Stimulated activated CD4-positive, alpha-beta T cell treated with anti-CD3 and anti-CD28 coated beads, TNF-alpha, amount 100 ng/mL, for 24 hours (primary cell): Measurements from ENCODE around the gene TAS2R13.

Experiments
- DNase-seq, 3 experiments: peaks; one replicate each; pipeline ENCODE4 v3.0.0-alpha.2; 2020; ENCODE audit warnings: low read depth in 3 of 3

Gene TAS2R13, protein sequence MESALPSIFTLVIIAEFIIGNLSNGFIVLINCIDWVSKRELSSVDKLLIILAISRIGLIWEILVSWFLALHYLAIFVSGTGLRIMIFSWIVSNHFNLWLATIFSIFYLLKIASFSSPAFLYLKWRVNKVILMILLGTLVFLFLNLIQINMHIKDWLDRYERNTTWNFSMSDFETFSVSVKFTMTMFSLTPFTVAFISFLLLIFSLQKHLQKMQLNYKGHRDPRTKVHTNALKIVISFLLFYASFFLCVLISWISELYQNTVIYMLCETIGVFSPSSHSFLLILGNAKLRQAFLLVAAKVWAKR

DNA sequence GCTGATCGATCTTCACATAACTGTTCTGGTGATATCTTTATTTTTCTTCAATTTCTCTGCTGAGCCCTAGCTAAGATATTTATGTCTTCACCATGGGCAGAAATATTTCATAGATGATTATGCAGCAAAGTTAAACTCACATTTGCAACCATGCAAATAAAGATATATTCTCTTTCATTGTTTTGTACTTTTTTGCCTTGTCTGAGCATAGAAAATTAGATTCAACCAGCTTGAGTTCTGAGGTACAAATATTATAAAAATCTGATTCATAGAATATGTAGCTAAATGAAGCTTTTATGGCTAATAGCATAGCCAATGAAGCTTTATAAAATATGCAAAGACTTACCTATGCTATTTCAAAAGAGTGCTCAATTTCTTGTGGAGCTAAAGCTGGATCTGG lies at the start of gene TAS2R13:
TAS2R13 (minus strand) TSS at position 101 of the 400 bp plus-strand sequence. CDS start 264 bp downstream, outside the sequence.
- DNase-seq, result no peak

DNA sequence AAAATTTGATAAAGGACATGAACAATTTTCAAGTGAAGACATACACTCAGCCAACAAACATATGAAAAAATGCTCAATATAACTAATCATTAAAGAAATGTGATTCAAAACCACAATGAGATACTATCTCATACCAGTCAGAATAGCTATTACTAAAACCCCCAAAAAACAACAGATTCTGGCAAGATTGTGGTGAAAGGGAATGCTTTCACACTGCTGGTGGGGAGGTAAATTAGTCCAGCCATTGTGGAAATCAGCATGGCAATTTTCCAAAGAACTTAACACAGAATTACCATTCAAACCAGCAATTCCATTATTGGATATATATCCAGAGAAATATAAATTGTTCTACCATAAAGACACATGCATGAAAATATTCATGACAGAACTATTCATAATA lies 48.4 kb upstream of the TAS2R13 start:
- DNase-seq, result no peak

DNA sequence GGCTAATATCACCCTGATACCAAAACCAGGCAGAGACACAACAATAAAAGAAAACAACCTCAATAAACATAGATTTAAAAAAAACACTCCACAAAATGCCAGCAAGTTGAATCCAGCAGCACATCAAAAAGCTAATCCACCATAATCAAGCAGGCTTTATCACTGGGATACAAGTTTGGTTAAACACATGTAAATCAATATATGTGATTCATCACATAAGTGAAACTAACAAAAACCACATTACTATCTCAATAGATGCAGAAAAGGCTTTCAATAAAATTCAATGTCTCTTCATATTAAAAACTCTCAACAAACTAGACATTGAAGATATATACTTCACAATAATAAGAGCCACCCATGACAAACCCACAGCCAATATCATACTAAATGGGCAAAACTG lies 46.7 kb upstream of the TAS2R13 start:
- no peak for DNase-seq

DNA sequence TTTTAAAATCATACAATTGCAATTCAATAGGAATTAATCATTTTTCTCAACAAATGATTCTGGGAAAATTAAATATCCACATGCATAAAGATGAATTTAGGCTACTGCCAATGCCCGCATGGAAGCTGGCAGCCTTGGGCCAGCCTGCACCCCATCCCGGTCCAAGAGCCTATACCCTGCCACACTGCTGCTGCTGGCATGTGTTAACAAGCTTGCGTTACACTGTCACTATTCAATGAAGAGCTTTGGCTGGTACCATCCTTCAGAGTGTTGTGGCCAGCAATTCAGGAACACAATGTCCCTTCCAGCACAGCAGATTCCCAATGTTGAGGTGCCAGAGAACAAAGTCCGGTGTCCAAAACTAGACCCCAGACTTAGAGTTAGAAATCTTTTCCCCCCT lies 43.3 kb upstream of the TAS2R13 start:
- DNase-seq, result no peak

DNA sequence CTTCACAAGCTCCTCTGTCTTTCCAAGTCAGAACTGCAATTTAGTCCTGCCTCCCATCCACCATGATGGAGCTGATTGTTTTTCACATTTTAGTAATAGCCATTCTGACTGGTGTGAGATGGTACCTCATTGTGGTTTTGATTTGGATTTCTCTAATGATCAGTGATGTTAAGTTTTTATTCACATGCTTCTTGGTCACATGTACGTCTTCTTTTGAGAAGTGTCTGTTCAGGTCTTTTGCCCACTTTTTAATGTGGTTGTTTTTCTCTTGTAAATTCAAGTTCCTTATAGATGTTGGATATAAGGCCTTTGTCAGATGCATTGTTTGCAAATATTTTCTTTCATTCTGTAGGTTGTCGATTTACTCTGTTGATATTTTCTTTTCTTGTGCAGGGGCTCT lies 33.8 kb upstream of the TAS2R13 start:
- no peak for DNase-seq

DNA sequence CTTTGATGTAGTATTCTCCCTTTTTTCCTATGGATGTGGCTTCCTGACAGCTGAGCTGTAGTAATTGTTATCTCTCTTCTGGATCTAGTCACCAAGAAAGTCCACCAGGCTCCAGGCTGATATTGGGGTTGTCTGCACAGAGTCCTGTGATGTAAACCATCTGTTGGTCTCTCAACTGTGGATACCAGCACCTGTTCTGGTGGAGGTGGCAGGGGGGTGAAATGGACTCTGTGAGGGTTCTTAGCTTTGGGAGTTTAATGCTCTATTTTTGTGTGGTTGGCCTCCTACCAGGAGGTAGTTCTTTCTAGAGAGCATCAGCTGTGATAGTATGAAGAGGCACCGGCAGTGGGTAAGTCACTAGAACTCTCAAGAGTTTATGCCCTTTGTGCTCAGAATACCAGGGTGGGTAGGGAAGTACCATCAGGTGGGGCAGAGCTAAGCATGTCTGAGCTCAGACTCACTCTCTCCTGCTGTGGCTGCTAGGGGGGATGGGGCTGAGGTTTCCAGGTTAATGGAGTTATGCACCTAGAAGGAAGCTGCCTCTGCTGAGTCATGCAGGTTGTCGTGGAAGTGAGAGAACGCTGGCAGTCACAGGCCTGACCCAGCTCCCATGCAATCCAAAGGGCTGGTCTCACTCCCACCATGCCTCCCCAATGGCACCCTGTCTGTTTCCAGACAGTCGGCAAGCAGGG lies 32.7 kb upstream of the TAS2R13 start:
- no peak for DNase-seq

DNA sequence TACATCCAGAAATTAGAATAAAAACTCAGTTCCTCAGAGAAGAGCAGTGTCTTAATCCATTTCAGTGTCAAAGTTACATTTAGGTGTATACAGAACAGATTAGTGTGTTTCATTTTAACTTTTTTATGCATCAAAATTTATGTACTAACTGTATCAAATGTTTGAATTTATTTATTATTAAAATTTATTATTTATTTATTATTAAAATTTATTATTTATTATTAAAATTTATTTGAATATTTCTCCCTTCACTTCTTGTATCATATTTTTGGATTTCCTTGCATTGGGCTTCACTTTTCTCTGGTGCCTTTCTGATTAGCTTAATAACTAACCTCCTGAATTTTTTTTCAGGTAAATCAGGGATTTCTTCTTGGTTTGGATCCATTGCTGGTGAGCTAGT lies 32.0 kb upstream of the TAS2R13 start:
- no peak for DNase-seq

DNA sequence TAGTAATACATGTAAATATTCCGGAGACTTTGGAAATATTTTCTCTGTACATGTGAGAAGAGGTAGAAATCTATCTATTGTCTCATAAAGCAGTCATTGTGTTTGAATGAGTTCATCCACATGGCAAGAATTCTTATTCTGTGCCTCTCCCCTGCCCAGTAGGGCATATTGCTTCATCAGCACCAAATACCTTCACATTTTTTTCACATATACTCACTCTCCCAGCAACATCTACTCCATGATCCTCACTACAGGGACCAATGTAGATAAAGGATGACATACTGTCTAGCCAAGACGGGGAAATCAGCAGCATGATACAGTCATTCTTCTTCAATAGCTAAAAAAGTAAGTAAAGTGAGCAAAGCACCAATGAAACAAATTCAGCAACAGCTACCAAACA lies 31.0 kb upstream of the TAS2R13 start:
- DNase-seq, result no peak

DNA sequence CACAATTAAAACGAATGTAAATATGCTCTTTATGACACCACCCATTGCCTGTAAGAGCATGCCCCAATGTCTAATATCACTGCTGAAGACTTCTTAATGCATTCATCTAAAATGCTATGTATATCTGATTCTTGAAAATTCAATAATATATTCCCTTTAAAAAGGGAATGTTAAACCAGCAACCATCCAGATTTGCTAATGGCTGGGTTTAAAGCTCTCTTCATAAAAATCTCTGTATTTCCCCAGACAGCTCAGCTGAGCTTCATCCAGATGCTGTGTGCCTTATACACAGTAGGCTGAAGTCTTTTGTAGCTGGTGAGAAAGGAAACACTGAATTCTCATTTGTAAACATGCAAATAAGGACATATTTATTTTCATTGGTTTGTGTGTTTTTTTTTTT lies 29.8 kb upstream of the TAS2R13 start, which contains the start of gene TAS2R14:
TAS2R14 (minus strand) TSS at position 101 of the 400 bp plus-strand sequence; CDS start at position 45, 56 bp downstream.
- no peak for DNase-seq

DNA sequence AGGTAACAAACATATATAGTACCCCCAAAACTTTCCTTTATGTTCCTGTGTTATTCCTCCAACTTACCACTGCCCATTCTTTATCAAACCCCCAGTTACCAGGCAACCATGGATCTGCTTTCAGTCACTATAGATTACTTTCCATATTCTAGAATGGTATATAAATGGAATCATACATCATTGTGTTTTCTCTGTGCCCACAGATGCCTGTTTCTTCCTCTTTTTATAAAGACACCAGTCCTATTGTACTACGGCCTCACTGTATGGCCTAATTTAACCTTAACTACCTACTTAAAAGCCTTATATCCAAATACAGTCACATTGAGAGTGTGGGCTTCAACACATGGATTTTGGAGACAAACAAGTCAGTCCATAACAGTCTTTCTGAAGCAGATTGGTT lies 27.1 kb upstream of the TAS2R13 start:
- no peak for DNase-seq

DNA sequence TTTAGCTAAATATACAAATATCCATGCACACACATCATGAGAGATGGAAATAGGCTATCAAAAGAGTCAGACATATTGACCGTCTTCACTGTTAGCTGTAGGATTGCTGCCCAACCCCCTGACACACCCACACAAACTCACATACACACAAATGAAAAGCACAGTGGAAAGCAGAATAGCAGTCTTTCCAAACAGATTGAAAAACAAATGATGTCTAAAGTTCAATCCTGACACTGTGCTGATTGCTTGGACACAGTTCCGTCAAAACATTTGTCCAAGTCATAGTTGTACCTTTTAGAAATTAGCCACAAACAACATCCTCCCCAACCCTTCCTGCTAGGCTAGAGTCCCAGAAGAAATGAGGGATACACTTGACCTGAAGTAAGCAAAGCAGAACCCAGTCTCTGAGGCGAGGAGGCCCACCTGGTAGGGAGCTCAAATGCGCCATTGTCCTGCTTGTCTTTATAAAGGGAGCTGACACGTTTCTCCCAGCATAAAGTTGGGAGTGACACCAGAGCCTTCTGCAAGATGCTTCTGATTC lies 19.5 kb upstream of the TAS2R13 start, which contains the start of gene PRH2:
PRH2 (plus strand) TSS at position 491 of the 541 bp plus-strand sequence; CDS start at position 529, 38 bp downstream.
- DNase-seq, result no peak

DNA sequence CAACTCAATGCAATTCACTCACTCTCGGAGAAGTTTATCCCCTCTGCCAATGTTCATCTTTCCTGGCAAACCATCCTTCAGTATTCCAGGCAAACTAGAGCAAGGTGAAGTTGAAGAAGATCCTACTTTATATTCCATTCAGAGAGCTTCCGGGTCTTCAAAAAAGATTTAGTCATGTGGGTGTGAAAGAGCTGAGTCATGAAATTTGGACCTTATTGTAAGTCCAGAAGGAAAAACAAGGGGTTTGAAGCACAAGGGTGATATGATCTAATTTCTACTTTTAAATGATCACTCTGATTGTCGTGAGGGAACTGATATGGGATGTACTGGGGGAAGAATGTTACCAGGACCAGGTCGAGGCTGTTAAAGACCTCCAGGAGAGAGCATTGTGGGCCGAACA lies 16.9 kb upstream of the TAS2R13 start:
- no peak for DNase-seq

DNA sequence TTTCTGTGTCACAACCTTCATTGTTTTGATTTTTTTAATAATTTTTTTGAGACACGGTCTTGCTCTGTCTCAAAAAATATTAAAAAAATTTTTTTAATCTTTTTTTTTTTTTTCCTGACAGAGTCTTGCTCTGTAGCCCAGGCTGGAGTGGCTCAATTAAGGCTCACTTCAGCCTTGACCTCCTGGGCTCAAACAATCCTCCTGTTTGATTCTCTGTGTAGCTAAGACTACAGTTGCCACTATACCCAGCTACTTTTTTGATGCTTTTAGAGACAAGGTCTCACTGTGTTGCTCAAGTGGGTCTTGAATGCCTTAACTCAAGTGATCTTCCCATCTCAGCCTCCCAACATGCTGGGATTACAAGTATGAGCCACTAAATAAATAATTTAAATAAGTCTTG lies 10.4 kb upstream of the TAS2R13 start:
- no peak for DNase-seq

DNA sequence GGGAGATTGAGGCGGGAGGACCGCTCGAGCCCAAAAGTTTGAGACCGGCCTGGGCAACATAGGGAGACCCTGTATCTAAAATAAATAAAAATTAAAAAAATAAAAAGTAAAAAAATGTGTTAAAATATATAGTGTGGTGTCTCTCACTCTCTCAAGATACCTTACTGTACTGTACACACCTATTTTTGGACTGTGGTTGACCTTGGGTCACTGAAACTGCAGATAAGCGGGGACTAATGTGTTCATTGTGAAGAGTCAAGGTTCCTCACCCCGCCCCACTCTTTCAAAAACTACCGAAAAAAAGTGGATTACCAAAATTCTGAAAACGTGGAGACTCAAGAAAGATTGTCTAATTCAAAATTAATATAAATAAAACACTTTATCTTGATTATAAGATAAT lies 1.0 kb upstream of the TAS2R13 start:
- no peak for DNase-seq

DNA sequence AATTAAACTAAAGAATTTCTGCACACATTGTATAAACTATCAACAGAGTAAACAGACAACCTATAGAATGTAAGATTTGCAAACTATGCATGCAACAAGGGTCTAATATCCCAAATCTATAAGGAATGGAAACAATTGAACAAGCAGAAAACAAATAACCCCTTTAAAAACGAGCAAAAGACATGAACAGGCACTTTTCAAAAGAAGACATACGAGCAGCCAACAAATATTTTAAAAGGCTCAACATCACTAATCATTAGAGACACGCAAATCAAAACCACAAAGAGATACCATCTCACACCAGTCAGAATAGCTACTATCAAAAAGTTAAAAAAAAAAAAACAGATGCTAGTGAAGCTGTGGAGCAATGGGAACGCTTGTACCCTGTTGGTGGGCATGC lies 4.7 kb downstream of the TAS2R13 start:
- no peak for DNase-seq

DNA sequence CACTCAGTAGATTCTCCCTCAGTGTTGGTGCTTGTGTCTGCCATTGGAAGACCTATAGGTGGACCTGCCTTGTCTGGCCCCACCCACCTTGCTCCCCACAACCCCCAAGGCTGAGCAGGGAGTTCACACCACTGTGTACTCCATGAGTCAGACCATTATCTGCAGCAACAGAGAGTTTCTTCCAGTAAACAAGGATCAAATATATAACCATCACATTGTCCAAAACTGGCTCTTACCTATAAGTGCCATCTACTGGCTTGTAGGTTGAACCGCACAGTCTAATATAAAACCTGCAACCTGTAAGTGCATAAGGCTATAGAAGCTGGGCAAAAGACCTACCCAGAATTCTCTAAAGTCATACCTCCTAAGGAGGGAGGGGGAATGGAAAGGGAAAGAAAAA lies 7.9 kb downstream of the TAS2R13 start:
- DNase-seq, result no peak

DNA sequence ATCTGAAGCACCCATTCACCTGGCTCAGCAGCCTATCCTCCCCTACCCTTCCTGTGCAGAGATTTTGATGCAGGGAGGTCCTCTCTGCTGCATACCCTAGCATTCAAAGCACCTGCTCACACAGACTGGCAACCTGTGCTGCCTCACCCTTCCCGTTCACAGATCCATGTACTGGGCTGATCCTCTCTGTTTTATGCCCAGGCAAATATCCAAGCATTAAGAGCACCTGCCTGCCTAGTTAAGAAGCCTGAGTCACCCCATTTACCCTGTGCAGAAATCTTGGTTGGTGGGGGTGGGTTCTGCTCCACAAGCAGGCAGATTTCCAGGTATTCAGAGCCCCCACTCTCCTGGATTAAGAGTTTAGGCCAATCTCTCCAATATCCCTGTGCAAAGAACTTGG lies 8.4 kb downstream of the TAS2R13 start:
- no peak for DNase-seq

DNA sequence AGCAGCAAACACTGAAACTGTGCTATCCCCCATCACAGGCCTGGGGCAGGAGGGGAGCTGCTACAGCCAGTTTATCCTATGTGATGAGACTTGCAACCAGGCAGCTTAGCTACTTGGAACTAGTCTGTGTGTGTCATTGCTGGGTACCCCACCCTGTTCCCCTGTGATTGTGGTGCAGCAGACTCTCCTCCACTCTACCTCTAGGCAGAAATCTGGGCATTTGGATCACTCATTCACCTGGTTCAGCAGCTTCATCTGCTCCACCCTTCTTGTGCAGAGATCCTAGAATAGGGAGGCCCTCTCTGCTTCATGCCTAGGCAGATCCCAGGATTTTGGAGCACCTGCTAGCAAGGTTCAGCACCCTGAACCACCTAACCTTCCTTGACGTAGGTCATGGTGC lies 8.8 kb downstream of the TAS2R13 start:
- DNase-seq, result no peak

DNA sequence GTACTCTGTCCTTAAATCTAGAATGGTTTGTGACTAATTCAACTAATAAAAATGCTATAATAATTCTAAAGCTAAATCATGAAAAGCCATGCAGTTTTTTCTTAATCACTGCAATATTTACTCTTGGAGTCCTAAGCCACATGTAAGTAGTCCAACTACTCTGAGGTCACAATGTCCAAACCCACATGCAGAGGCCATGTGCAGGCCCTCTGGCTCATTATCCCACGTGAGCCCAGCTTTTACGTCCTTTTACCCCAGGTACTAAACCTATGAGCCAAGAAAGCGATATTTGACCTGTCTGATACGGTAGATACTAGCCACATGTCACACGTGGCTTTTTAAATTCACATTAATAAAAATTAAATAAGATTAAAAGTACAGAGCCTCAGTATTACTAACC lies 12.5 kb downstream of the TAS2R13 start:
- DNase-seq, result no peak

DNA sequence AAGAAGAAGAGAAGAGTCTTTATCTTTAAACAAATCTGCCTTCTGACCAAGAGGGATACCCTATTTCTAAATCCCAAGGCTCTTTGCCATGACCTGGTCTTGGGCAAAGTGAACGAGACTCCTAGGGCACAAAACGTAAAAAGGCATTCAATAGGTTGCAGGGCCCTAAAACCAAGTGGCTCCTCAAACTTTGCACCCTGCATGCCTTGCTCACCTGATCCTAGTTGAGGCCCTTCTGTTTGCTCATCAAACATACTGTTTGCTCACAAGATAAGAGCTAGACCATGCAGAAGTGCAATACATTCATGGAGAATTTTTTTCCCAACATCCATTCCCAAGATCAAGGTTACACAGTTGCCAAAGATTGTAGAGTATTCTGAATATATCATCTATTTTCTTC lies 17.4 kb downstream of the TAS2R13 start:
- no peak for DNase-seq

DNA sequence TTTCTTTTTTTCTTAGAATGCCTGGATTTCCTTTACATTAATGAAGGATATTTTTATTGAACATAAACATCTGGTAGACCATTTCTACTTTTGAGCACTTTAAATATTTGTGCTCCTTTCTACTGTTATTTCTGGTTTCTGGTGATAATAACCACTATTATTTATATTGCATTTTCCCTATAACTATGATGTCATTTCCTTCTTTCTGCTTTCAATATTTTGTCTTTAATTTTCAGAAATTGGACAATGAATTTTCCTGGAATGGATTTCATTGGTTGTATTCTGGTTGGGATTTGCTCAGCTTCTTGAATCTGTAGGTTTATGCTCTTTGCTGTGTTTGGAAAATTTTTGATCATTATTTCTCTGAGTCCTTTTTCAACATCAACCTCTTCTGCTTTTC lies 20.1 kb downstream of the TAS2R13 start:
- no peak for DNase-seq

DNA sequence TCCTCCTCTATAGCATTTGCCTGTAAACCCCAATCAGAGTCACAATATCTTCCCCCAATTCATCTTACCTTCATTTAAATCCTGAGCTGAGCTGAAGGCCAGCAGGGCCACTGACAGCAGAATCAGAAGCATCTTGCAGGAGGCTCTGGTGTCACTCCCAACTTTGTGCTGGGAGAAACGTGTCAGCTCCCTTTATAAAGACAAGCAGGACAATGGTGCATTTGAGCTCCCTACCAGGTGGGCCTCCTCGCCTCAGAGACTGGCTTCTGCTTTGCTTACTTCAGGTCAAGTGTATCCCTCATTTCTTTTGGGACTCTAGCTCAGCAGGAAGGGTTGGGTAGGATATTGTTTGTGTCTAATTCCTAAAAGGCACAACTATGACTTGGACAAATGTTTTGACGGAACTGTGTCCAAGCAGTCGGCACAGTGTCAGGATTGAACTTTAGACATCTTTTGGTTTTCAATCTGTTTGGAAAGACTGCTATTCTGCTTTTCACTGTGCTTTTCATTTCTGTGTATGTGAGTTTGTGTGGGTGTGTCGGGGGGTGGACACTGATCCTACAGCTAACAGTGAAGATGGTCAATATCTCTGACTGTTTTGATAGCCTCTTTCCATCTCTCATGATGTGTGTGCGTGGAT lies 25.2 kb downstream of the TAS2R13 start, which contains the start of gene PRH1:
PRH1 (minus strand) TSS at position 170 of the 640 bp plus-strand sequence; CDS start at position 132, 38 bp downstream.
- DNase-seq, result no peak
